ENCODE data around the gene XIAP. TPM values are rescaled to one million over a fixed set of nuclear protein-coding genes. Genes with fewer than 3 reads are reported as not detected.
A peak's percentile ranks its signal among the peaks of the same experiment; 100 is the strongest.

XIAP gene
- total RNA-seq, 1 experiment from 2014 or later, result 29.2 TPM

- H3K9ac ChIP-seq (ENCODE audit: low read length), result no peak overlapping the region
- peaks cover 27% of the 10 kb centered on the region for H3K4me1 ChIP-seq (ENCODE audit: insufficient read depth, low read length)
- H3K27me3 ChIP-seq (ENCODE audit: low read length), result no peaks in the 10 kb centered on the region
- H3K4me3 ChIP-seq (ENCODE audit: low read length), result no peak overlapping the region
- no peaks in the 10 kb centered on the region for H3K9me2 ChIP-seq (replicated peaks; ENCODE audit: low read length)
- intact Hi-C loops (cut with micrococcal nuclease), result no loop called here
- H3K79me2 ChIP-seq (ENCODE audit: low read length), result no peaks in the 10 kb centered on the region
- no peaks in the 10 kb centered on the region for H3K9me3 ChIP-seq (ENCODE audit: low read length)
- POLR2A ChIA-PET (ENCODE audit: unreplicated experiment), result no interaction called here
- H4K20me1 ChIP-seq (ENCODE audit: low read length), result no peaks in the 10 kb centered on the region
- H3K27ac ChIP-seq (ENCODE audit: low read length), result peak overlapping the region; percentile 79
- no peak for TF ChIP-seq EZH2 (IDR thresholded peaks at IDR 0.05; ENCODE audit: low read length, unreplicated experiment)
- TF ChIP-seq EZH2phosphoT487 (IDR thresholded peaks at IDR 0.05; ENCODE audit: borderline replicate concordance, low read length), result no peak
- no peak for TF ChIP-seq CTCF (conservative IDR thresholded peaks at IDR 0.05; ENCODE audit: low read depth, low read length)
- no TSS peak for BruUV-seq (replicated peaks)
- ATAC-seq (no peak), DNase-seq (no peak)
- no peak overlapping the region for H2AFZ ChIP-seq (ENCODE audit: low read length)
- CTCF ChIA-PET, result no interaction called here
- H3K4me2 ChIP-seq (ENCODE audit: low read length), result no peak overlapping the region
- H3K36me3 ChIP-seq (ENCODE audit: low read depth, low read length), result no peaks in the 10 kb centered on the region
- no peaks in the 10 kb centered on the region for H3F3A ChIP-seq (ENCODE audit: low read length, unreplicated experiment)
Observed at GRCh38 chrX:123817288-123817894, 42.5 kb upstream of the XIAP start.

GRCh38 chrX:123818243-123818642, 41.6 kb upstream of the XIAP start:
- Histone ChIP-seq H3F3A (ENCODE audit: low read length, unreplicated experiment) (no peaks in the 10 kb centered on the region), H3K36me3 (ENCODE audit: low read depth, low read length) (no peaks in the 10 kb centered on the region), H3K9me2 (replicated peaks; ENCODE audit: low read length) (no peaks in the 10 kb centered on the region), H3K4me2 (ENCODE audit: low read length) (peak overlapping the region; percentile 34), H3K79me2 (ENCODE audit: low read length) (no peaks in the 10 kb centered on the region), H3K4me3 (ENCODE audit: low read length) (no peak overlapping the region), H3K9ac (ENCODE audit: low read length) (no peak overlapping the region), H3K9me3 (ENCODE audit: low read length) (no peaks in the 10 kb centered on the region), H4K20me1 (ENCODE audit: low read length) (no peaks in the 10 kb centered on the region), H3K4me1 (ENCODE audit: insufficient read depth, low read length) (peaks cover 27% of the 10 kb centered on the region), H2AFZ (ENCODE audit: low read length) (peak overlapping the region; percentile 47), H3K27me3 (ENCODE audit: low read length) (no peaks in the 10 kb centered on the region), H3K27ac (ENCODE audit: low read length) (peak overlapping the region; percentile 79)
- TF ChIP-seq CTCF (conservative IDR thresholded peaks at IDR 0.05; ENCODE audit: low read depth, low read length) (no peak), EZH2 (IDR thresholded peaks at IDR 0.05; ENCODE audit: low read length, unreplicated experiment) (no peak), EZH2phosphoT487 (IDR thresholded peaks at IDR 0.05; ENCODE audit: borderline replicate concordance, low read length) (no peak)
- BruUV-seq (replicated peaks), result no TSS peak
- CTCF ChIA-PET, result interaction anchor here (0.8 kb wide), 1 partner anchor 15 kb away, joined by 3 read pairs; no protein-coding TSS in a partner anchor
- intact Hi-C loops (cut with micrococcal nuclease), result no loop called here
- DNase-seq (peak; percentile 89), ATAC-seq (peak; percentile 94)
- POLR2A ChIA-PET (ENCODE audit: unreplicated experiment), result no interaction called here

DNA sequence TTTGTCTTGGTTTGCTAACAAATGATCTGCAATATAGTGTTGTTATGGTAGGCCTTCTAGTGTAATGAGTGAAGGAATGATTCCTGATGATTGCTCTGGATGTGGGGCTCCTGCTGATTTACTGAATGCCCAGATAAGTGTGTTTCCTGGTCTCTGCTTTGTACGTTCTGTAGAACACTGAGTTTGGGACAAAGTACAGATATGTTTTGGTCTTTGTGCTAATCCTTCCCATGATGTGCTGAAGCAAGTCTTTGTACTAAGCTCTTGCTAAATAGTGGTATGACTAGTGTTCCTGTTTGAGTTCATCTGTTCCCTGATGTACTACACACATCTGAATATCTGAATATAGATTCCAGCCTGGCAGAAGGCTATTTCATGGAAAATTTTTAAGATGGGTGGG, 36.9 kb upstream of the XIAP start:
- H3F3A ChIP-seq (ENCODE audit: low read length, unreplicated experiment), result no peaks in the 10 kb centered on the region
- no peaks in the 10 kb centered on the region for H3K27me3 ChIP-seq (ENCODE audit: low read length)
- H3K9me2 ChIP-seq (replicated peaks; ENCODE audit: low read length), result no peaks in the 10 kb centered on the region
- H3K36me3 ChIP-seq (ENCODE audit: low read depth, low read length), result no peaks in the 10 kb centered on the region
- BruUV-seq (replicated peaks), result no TSS peak
- no peaks in the 10 kb centered on the region for H4K20me1 ChIP-seq (ENCODE audit: low read length)
- DNase-seq (no peak), ATAC-seq (no peak)
- no peak overlapping the region for H3K9ac ChIP-seq (ENCODE audit: low read length)
- CTCF ChIA-PET, result no interaction called here
- intact Hi-C loops (cut with micrococcal nuclease), result no loop called here
- H3K4me1 ChIP-seq (ENCODE audit: insufficient read depth, low read length), result peaks cover 19% of the 10 kb centered on the region
- H3K79me2 ChIP-seq (ENCODE audit: low read length), result no peaks in the 10 kb centered on the region
- POLR2A ChIA-PET (ENCODE audit: unreplicated experiment), result no interaction called here
- no peak overlapping the region for H3K4me3 ChIP-seq (ENCODE audit: low read length)
- TF ChIP-seq EZH2 (IDR thresholded peaks at IDR 0.05; ENCODE audit: low read length, unreplicated experiment) (no peak), EZH2phosphoT487 (IDR thresholded peaks at IDR 0.05; ENCODE audit: borderline replicate concordance, low read length) (no peak), CTCF (conservative IDR thresholded peaks at IDR 0.05; ENCODE audit: low read depth, low read length) (no peak)
- no peak overlapping the region for H2AFZ ChIP-seq (ENCODE audit: low read length)
- H3K27ac ChIP-seq (ENCODE audit: low read length), result no peak overlapping the region
- H3K4me2 ChIP-seq (ENCODE audit: low read length), result no peak overlapping the region
- no peaks in the 10 kb centered on the region for H3K9me3 ChIP-seq (ENCODE audit: low read length)

Data from PC-3 (cell line).